ENCODE measurements around the gene DVL2.

The DVL2 gene

DNA sequence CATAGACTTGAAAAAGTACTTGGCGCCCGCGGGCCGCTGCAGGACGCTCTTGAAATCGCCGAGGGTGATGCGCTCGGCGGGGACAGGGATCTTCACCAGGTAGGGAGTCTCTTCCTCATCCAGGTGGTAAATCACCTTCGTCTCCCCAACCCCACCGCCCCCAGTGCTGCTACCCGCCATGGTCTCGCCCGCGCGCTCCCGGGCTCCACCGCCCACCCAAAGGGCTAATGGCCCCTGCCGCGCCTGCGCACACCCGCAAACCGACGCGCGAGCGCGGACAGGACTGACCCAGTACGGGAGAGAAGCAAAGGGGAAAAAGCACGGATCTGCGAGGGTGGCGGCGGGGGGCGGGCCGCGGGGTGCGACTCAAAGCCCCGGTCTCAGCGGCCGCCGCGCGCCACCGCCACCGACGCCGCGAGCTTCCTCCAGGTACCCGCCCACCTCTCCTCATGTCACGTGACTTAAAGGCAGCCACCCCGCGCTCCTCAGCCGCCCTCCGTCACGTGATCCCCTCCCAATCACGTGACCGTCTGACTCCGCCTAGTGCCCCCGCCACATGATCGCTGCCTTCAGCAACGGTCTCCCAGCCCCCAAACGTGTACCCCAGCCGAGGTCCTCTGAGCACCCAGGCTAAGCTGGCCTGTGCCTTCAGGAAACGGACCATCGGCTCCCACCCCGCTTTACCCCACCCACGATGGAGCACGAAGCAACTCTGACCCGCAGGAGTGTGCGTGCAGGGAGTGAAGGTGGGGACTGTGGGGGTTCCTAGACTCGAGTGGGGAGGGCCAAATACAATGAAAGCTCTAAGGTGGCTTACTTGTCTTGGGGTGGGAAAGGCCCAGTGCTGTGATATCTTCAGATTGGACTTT lies at the start of gene DVL2:
Gene DVL2 (minus strand): TSS at position 435 of the 869 bp plus-strand sequence. CDS start 255 bp downstream, at position 180.
- DNase-seq: peak; percentile 96

DNA sequence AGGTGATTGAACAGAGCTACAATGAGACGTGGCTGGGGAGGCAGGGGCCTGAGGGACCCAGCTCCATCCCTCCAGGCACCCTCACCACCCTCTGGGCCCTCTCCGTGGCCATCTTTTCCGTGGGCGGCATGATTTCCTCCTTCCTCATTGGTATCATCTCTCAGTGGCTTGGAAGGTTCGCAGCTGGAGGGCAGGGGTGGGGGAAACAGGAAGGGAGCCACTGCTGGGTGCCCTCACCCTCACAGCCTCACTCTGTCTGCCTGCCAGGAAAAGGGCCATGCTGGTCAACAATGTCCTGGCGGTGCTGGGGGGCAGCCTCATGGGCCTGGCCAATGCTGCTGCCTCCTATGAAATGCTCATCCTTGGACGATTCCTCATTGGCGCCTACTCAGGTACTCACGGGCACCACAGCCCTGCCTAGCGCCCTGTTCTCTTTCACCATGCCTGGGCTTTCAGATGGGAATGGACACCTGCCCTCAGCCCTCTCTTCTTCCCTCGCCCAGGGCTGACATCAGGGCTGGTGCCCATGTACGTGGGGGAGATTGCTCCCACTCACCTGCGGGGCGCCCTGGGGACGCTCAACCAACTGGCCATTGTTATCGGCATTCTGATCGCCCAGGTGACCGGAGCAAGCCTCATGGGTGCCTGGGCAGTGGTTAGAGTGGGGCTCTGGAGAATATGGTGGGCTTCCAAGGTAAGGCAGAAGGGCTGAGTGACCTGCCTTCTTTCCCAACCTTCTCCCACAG lies 49.3 kb upstream of the DVL2 start:
- DNase-seq: no peak

DNA sequence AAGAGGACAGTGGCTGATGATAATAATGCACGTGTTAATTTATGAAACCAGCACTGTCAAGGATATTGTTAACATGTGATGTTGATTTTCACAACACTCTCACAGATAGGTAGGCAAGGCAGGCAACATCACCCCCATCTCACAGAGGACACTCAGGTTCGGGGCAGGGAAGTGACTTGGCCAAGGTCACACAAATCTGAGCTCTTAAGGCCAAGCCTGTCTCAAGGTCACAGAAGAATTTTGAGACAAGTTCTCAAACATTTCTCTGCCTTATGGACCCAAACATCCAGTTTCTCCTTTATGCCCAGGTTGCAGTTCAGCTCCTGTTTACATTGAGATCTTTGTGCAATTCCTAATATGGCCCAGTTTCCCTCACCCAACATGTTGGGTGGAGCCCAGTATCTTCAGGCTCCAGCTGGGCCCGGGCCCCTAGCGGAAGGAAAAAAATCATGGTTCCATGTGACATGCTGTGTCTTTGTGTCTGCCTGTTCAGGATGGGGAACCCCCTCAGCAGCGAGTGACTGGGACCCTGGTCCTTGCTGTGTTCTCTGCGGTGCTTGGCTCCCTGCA lies 48.5 kb upstream of the DVL2 start:
- DNase-seq: no peak

DNA sequence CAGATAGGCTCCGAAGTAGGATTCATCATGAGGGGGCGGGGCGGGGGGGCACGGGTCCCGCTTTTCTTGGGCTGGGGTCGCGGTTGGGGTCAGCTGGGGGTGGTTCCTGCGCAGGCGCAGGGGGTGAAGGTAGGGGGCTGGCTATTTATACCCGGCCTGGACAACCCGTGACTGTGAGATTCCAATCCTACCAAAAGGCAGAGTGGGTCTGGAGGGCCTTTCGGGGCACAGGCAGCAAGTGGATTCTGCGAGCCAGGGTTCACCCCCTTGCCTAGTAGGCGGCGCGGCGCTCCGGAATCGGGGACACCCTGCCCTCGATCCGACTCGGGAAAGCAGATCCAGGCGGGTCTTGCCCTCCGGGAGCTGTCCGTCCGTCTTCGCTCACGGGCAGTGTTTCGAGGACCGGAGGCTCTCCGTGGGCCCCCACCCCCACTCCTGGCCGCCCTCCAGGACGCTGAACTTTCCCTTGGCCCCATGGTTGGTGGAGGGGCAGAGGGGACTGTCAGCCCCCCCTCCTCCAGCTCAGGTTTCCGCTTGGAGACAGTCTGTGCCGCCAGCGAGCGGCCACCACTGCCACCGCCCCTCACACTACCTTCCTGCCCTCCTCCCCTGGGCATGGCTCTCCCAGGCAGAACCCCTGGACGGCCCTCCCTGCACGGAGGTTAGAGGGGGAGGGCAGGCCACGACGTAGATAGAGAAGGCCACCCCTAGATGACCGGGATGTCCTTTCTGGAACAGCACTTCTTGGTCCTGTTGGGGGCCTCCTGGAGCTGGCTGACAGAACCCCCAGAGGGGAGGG lies 47.8 kb upstream of the DVL2 start:
- DNase-seq: no peak

DNA sequence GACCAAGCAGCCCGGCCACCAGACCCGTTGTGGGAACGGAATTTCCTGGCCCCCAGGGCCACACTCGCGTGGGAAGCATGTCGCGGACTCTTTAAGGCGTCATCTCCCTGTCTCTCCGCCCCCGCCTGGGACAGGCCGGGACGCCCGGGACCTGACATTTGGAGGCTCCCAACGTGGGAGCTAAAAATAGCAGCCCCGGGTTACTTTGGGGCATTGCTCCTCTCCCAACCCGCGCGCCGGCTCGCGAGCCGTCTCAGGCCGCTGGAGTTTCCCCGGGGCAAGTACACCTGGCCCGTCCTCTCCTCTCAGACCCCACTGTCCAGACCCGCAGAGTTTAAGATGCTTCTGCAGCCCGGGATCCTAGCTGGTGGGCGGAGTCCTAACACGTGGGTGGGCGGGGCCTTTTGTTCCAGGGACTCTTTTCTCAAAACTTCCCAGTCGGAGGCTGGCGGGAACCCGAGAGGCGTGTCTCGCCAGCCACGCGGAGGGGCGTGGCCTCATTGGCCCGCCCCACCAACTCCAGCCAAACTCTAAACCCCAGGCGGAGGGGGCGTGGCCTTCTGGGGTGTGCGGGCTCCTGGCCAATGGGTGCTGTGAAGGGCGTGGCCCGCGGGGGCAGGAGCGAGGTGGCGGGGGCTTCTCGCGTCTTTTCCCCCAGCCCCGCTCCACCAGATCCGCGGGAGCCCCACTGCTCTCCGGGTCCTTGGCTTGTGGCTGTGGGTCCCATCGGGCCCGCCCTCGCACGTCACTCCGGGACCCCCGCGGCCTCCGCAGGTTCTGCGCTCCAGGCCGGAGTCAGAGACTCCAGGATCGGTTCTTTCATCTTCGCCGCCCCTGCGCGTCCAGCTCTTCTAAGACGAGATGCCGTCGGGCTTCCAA lies 47.0 kb upstream of the DVL2 start, which contains the start of gene SLC2A4:
Gene SLC2A4 (plus strand): TSS at position 645 of the 879 bp plus-strand sequence. CDS start 217 bp downstream, at position 862.
- peak; percentile 91 for DNase-seq

DNA sequence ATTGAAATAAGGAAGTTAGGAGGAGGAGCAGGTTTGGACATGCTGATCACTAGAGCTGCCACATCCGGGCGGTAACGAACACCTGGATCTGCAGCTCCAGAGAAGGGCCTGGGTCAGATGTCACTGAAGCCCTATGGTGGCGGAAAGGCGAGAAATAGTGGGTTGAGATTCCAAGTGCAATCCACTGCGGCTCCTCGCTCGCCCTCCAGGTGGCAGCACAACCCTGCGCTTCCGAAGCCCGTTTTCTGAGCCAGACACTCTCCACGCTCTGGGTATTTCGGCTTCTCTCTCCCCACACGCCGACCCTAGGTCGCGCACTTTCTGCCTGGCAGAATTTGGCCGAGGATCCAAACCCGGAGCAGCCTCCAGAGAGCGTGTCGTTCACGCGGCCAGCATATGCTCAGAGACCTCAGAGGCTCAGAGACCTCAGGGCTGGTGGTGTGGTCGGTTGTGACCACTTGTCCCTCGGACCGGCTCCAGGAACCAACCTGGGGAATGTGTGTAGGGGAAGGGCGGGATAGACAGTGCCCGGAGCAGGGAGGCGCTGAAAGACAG lies 46.3 kb upstream of the DVL2 start:
- peak; percentile 88 for DNase-seq

DNA sequence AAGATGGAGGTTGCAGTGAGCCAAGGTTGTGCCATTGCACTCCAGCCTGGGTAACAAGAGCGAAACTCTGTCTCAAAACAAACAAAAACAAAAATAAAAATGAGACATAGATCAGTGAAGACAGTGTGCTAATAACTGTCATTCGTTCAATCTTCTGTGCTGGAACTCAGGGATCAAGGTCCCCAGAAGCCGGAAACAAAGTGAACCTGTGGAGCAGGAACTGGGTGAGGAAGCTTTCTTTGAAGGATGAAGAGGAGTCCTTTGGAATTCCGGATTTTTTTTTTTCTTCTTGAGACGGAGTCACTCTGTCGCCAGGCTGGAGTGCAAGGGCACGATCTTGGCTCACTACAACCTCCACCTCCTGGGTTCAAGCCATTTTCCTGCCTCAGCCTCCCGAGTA lies 45.1 kb upstream of the DVL2 start:
- no peak for DNase-seq

DNA sequence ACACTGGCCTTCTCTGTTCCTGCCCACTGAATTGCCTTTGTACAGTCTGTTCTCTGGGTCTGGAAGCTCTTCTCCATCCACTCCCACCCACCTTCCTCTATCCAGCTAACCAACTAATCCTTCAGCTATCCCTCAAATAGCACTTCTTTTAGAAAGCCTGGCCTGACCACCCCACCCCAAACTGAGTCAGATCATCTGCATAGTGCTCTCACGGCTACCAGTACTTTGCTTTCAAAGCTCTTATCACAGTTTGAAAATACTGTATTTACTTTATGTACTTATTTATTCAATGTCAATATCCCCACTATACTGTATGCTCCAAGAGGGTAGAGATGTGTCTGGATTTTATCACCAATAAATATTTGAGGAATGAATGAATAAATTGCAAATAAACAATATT lies 32.5 kb upstream of the DVL2 start:
- no peak for DNase-seq

DNA sequence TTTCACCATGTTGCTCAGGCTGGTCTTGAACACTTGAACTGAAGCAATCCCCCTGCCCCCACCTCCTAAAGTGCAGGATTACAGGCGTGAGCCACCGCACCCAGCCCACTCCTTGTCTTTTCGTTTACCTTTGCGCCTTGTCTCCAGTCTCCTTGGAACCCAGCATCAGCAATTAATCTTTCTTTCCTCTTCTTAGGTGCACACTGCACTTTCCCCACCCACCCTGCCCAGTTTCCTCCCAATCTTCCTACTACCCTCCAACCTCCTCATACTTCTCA lies 29.4 kb upstream of the DVL2 start:
- no peak for DNase-seq

DNA sequence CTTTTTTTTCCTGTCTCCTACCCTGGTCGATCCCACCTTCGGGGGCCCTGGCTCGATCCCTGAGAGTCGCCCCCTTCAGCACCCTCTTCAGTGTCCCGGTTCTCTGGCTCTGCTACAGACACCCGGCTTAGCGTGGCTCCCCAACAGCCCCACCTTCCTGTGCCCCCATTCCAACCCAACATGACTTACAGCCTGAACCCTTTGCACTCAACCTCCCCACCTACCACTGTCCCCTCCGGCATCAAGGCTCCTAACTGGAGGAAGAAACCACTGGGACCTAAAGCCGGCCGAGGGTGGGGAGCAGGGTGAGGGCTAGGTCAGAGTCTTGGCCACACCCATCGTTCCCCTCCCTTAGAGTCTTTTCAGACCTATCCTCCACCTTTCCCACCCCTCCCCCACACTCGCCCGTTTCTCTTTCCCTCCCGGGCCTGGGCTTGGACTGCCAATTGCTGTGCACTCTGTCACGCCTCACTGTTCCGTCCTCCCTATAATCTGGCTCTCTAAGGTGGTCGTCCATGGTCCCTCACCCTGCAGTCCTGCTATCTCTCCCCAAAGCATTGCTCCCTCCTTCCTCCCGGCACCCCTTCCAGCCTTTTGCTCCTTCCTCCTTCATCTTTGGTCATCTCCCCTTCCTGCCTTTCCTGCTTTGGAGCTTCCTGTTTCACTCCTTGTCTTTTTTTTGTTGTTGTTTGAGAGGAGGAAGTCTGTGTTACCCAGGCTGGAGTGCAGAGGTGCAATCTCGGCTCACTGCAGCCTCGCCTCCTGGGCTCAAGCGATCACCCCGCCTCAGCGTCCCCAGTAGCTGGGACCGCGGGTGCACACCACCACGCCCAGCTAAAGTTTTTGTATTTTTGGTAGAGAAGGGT lies 28.9 kb upstream of the DVL2 start:
- no peak for DNase-seq

DNA sequence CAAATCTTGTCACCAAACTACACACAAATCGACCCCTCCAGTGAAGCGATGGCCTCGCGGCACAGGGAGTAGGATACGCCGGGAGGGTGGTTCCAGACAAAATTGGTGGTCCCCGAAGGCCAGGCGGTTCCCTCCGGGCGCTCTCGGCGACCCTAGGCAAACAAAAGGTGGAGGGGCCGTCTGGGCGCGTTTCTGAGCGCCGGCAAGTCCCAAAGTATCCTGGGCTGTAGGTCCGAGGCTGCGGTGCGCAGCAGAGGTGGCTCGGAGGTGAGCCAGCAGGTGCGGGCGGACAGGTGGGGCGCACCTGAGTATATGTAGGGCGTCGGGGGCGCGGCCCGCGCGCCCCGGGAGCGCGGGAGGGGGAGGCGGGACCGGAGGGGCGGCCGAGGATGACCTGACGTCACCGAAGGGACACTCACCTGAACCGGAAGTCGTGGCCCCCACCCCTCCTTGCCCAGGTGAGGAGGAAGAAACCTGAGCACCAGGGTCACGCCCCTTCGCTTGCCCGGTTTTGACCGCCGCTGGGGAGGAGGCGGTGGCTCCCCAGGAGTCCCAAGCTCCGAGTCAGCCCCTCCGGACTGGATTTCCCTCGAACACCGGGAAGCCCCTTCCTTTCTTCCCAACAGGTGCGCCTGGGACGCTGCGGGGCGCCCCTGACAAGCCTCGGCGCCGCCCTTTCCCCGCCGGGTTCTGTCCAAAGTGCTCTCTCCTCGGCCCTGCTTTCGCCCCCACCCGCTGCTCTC lies 28.0 kb upstream of the DVL2 start, which contains the start of gene CLDN7:
Gene CLDN7 (minus strand): TSS at position 287 of the 743 bp plus-strand sequence. CDS start 435 bp downstream, outside the sequence.
- no peak for DNase-seq

DNA sequence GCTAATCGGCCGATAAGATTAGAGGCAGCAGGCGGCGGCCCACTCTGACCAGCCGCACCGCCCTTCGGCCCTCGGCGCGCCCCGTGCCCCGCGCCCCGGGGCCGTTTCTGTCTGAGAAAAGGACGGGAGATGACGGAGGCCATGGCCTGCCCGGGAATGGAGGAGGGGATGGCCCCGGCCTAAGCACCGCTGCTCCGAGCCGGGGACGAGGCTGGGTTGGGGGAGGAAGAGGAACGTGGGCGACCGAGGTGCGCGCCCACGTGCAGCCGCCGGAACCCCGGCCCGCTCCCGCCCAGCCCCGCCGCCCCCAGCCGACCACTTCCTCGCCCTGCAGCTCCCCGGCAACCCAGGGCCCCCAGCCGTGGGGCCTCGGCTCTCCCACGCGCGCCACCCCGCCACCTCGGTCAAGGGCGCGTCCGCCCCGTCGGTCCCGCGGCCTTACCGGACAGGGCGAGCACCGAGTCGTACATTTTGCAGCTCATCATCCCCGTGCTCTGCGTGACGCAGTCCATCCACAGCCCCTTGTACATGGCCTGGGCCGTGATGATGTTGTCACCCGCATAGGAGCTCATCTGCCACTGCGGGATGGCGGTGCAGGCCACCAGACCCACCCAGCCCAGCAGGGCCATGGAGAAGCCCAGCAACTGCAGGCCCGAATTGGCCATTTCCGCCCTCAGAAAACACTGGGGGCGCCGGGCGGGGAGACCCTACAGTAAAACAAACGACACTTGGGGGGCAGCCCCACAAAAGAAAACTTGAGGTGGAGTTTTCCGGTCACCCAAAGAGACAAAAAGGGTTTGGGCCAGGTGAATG lies 27.3 kb upstream of the DVL2 start:
- DNase-seq: no peak

DNA sequence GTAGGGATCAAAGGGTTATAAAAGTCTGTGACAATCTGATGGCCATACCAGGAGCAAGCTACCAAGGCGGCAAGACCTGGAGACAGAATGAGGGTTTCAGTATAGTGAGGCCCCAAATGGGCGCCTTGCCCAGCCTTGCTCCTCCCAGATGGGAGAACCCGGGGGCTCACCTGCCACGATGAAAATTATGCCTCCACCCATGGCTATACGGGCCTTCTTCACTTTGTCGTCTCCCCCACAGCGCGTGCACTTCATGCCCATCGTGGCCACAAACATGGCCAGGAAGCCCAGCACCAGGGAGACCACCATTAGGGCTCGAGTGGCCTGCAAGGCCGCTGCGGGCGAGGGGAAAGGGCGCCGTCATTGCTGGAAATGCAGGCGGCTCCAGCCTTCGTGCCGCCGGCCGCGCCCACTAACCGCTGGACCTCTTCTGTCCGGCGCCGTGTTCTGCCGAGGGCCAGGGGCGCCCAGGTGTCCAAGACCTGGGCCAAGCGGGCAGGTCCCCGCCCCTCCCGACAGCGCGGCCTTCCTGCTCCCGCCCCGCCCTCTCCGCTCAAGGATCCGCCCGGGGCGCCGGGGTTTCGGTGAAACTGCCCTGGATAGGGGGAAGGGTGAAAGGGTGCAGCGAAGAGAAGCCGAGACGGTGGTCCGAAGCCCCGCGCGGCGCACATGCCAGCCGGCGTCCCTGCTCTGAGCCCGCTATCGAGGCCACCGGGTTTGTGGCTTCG lies 26.5 kb upstream of the DVL2 start:
- DNase-seq: peak; percentile 33

DNA sequence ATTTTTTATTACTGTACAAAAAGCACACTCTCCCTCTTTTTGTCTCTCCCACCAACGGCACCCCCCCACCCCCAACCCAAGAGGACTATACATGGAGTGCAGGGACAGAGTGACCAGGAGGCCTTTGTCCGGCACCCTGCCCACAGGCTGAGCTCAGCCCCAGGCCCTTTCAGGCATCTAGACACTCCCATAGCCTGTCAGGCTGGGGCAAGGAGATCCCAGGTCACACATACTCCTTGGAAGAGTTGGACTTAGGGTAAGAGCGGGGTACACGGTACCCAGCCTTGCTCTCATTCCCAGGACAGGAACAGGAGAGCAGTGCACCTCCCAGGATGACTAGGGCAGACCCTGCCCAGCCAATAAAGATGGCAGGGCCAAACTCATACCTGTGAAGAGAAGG lies 25.8 kb upstream of the DVL2 start:
- DNase-seq: no peak

DNA sequence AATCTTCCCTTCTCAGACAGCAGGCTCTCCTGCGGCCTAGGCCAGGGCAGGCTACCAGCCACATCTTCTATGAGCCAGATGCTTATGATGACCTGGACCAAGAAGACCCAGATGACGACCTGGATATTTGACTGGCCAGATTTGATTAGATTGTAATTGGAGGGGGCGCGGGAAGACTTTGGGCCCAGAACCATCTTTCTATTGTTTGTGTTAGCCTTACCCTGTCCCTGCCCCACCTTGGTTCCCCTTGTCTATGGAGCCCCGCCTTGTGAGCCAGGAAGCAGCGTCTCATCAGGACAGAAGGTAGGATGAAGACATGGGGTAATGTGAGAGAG lies 25.2 kb upstream of the DVL2 start:
- no peak for DNase-seq

DNA sequence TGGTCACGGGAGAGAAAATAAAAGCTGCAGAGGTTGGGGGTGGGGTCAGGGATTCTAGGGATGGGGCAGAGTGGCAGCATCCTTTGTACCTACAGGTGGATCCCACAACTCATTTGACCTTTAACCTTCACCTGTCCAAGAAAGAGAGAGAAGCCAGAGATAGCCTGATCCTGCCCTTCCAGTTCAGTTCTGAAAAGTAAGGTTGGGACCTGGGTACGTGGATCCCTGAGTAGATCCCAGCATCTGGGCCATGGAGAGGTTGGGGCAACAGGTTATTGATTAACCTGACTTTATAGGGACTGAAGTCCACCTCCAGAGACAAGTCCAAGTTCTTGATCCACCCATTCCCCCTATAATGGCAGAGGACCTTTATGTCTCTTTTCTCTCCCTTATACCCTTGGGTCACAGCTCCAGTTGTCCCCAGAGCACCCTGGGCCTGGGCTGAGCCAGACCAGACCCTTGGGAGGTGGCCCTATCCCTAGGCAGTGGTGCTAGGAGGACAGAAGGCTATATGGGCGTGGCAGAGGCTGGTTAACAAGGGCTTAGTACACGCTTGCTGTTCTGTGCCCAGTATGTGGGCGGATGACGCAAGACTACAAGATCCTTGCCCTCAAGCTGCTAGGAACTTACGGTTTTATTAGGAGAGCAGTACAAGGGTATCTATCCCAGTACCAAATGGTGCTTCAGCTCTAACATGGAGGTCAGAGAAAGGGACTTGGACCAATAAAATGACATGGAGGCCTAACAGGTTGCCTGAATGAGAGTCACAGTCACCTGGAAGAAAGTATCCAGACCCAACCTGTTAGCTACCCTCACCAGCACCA lies 24.6 kb upstream of the DVL2 start:
- DNase-seq: no peak

DNA sequence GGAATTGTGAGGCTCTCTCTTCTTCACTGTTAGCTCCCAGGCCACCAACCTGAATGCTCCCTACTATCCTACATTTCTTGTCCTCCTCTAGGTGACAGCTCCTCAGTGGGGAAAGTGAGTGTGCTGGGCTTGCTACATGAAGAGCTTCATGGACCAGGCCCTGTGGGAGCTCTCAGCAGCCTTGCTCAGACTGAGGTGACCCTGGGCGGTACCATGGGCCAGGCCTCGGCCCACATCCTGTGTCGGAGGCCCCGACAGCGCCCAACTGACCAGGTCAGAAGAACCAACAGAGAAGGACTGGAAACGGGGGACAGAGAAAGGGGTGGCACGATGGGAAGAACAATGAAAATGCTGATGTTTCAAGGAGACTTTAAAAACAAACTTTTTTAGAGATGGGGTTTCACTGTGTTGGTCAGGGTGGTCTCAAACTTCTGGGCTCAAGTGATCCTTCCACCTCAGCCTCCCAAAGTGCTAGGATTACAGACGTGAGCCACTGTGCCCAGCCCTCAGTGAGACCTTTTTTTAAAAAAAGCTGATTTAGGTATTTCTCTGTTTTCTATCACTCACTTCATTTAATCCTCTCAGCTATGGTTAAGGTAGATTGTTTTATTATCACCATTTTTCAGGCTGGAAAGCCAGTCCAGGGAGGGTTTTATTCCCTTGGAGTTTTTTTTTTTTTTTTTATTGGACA lies 22.6 kb upstream of the DVL2 start:
- DNase-seq: no peak

Measured in stimulated activated CD4-positive, alpha-beta T cell treated with anti-CD3 and anti-CD28 coated beads, Interleukin-4, amount 100 ng/mL, for 24 hours (primary cell).